Heart right ventricle (tissue), 16 donors: ENCODE measurements around the gene EXOC3L4. TPM values are rescaled to one million over a fixed set of nuclear protein-coding genes. Genes with fewer than 3 reads are reported as not detected.

Source experiments
- ATAC-seq, 8 donors: fragments of 200-7000 bp; cut with Tn5 transposase; one replicate each; pipeline ENCODE4 v1.9.1; 2020; ENCODE audit warnings: mild to moderate bottlenecking in 8 of 8, moderate library complexity in 8 of 8, moderate number of reproducible peaks in 1 of 8
- DNase-seq, 2 donors: peaks; one replicate each; pipeline ENCODE4 v3.0.0-alpha.2; 2020
- H3K27ac ChIP-seq, 10 donors: fragments of 200-600 bp; sonication (generic) in 2 of 10; one replicate each; pipeline versions ENCODE4 v1.5.0 to v1.8.0; 2020 to 2022; ENCODE audit warnings: mild to moderate bottlenecking in 3 of 10
- H3K27me3 ChIP-seq, 7 donors: fragments of 200-600 bp; one replicate each; pipeline ENCODE4 v1.8.0; 2021 to 2022; ENCODE audit warnings: mild to moderate bottlenecking in 2 of 7
- H3K36me3 ChIP-seq, 9 donors: fragments of 200-600 bp; sonication (generic) in 1 of 9; one replicate each; pipeline versions ENCODE4 v1.5.0 to v1.8.0; 2020 to 2022; ENCODE audit warnings: mild to moderate bottlenecking in 2 of 9
- H3K4me1 ChIP-seq, 9 donors: fragments of 200-600 bp; sonication (generic) in 1 of 9; one replicate each; pipeline versions ENCODE4 v1.5.0 to v1.8.0; 2020 to 2022; ENCODE audit warnings: mild to moderate bottlenecking in 4 of 9
- H3K4me3 ChIP-seq, 10 donors: fragments of 200-600 bp; sonication (generic) in 2 of 10; one replicate each; pipeline versions ENCODE4 v1.5.0 to v1.8.0; 2020 to 2022; ENCODE audit warnings: mild to moderate bottlenecking in 7 of 10, moderate library complexity in 2 of 10
- H3K9me3 ChIP-seq, 11 donors: fragments of 200-600 bp in 10 of 11; sonication (generic) in 2 of 11; one replicate each; pipeline versions ENCODE4 v1.5.0 to v1.8.0; 2013 to 2022; ENCODE audit warnings: mild to moderate bottlenecking in 2 of 11, control low read depth in 1 of 11, moderate library complexity in 1 of 11
- CTCF ChIP-seq, 9 donors: fragments of 200-600 bp; sonication (generic) in 2 of 9; IDR thresholded peaks; one replicate each; pipeline versions ENCODE4 v1.5.0 to v1.8.0; 2021 to 2022; ENCODE audit warnings: antibody characterized with exemption in 9 of 9, mild to moderate bottlenecking in 5 of 9, moderate library complexity in 1 of 9
- WGBS, 2 donors: extraction: QIAGEN DNeasy Blood & Tissue Kit; methylation state at CpG; one replicate each; pipeline ENCODE4 v1.1.7; 2013; ENCODE audit warnings: inconsistent platforms in 1 of 2; 5-methylcytosine and 5-hydroxymethylcytosine counted together
- intact Hi-C, 10 donors: fragments of 100-400 bp; cut with DNase I; formaldehyde crosslinking; loops; one replicate each; pipeline versions ENCODE4 v1.11.1 to v1.14.2; 2022
- polyA plus RNA-seq, 2 donors: library from polyadenylated mRNA; stranded (reverse); fragments of 200-250 nt; gene quantifications; one replicate each; pipeline ENCODE4 v1.2.3, GENCODE V29; 2013
- total RNA-seq, 10 donors: library from RNA; stranded (reverse); fragmentation: NEBNext Ultra II Directional in 3 of 10; extraction: Animal tissue kit (Norgen Biotek cat#: 25700) in 3 of 10; gene quantifications; one replicate each; pipeline versions ENCODE4 v1.2.1 to v1.2.4, GENCODE V29; 2021 to 2023
- donor health status: Arrhythmogenic right ventricular cardiomyopathy.
- donor health status: ischemic (EF 13 %, LVEDD 7.1; RV severe dilation, severe dysfunction).
- donor health status: healthy with polysubstance abuse.
- donor health status: DM: no; HTN: yes; CAD: no.
- donor health status: DM: no; HTN: no; CAD: no.
- donor health status: ischemic (EF 25% LVEDD 6.9; RV normal size, moderate dysfunction).
- donor health status: ischemic (EF 25% LVEDD 5.7; RV mildly dilated, moderate dysfunction).
- donor health status: healthy.
- donor health status: DM: yes; HTN: yes; CAD: no.
- donor health status: Ischemic cardiomyopathy.
- donor health status: ischemic (EF 35%, LVEDD 5.7; RV mildly dilated, moderate dysfunction).
- donor health status: nonischemic (EF 11% LVEDD 7.7; RV severe dilation, severe dysfunction).
- donor health status: DM: yes; HTN: yes; CAD: no.
- donor health status: PGD.
- donor health status: ischemic (EF 29% LVEDD 5.4; RV normal size, mild dysfunction).
- donor health status: nonischemic (EF 23%, LVEDD 6.1; RV moderate dilation, normal function).

The EXOC3L4 gene
- total and polyA plus RNA-seq, 12 donors: 0.16 to 2.0 (median 0.50) TPM; not detected in 4

GRCh38 chr14:103158688-103159087, 64.2 kb downstream of the EXOC3L4 start:
- no peak for ATAC-seq

More at GRCh38 chr14:103158688-103159087, 64.2 kb downstream of the EXOC3L4 start:
- peaks cover 0 to 9% (median 0%) of the 10 kb centered on the region in 11 donors for H3K9me3 ChIP-seq
- no peak for TF ChIP-seq CTCF (IDR thresholded peaks at IDR 0.05)
- H3K36me3 ChIP-seq: no peaks in the 10 kb centered on the region
- H3K4me3 ChIP-seq: no peak overlapping the region
- H3K27ac ChIP-seq: no peak overlapping the region
- WGBS, 2 donors: 43 to 45% methylated on average over 1 of the region's 1 CpG
- H3K4me1 ChIP-seq: peaks cover 0 to 19% (median 7%) of the 10 kb centered on the region in 9 donors
- DNase-seq: no peak
- intact Hi-C loops: no loop called here
- H3K27me3 ChIP-seq: peaks cover 0 to 4% (median 0%) of the 10 kb centered on the region in 7 donors

Other genes with a start within 250 kb of the EXOC3L4 start
- gene AMN, start 172.1 kb upstream of the EXOC3L4 start, total RNA-seq: under 1 TPM in 1 of 10 donors, not detected in 9; 0.40 TPM
- gene AMN, start 172.1 kb upstream of the EXOC3L4 start, polyA plus RNA-seq: under 1 TPM; 0.15 to 0.17 TPM
- 10 to 100 TPM; 60.8 to 83.6 (median 70.1) TPM for gene CDC42BPB, start 37.2 kb upstream of the EXOC3L4 start, total RNA-seq
- 10 to 100 TPM; 29.6 to 31.2 TPM for gene CDC42BPB, start 37.2 kb upstream of the EXOC3L4 start, polyA plus RNA-seq
- gene LBHD2, start 10.5 kb upstream of the EXOC3L4 start, total RNA-seq: not detected
- gene LBHD2, start 10.5 kb upstream of the EXOC3L4 start, polyA plus RNA-seq: under 1 TPM in 1 of 2 donors, not detected in 1; 0.19 TPM
- gene TNFAIP2, start 28.7 kb downstream of the EXOC3L4 start, total RNA-seq: 100 to 1,000 TPM in 1 of 10 donors, 10 to 100 TPM in 9; 21.8 to 134 (median 42.0) TPM
- gene TNFAIP2, start 28.7 kb downstream of the EXOC3L4 start, polyA plus RNA-seq: 100 to 1,000 TPM in 1 of 2 donors, 10 to 100 TPM in 1; 24.6 to 138 TPM
- gene EIF5, start 239.5 kb downstream of the EXOC3L4 start, total RNA-seq: 100 to 1,000 TPM; 163 to 323 (median 243) TPM
- 100 to 1,000 TPM in 1 of 2 donors, 10 to 100 TPM in 1; 56.7 to 125 TPM for gene EIF5, start 239.5 kb downstream of the EXOC3L4 start, polyA plus RNA-seq